ENCODE measurements around the gene DEAF1. TPM values are rescaled to one million over a fixed set of nuclear protein-coding genes. Genes with fewer than 3 reads are reported as not detected.

The DEAF1 gene
- total RNA-seq, 1 experiment from 2014 or later = 50.6 TPM

DNA sequence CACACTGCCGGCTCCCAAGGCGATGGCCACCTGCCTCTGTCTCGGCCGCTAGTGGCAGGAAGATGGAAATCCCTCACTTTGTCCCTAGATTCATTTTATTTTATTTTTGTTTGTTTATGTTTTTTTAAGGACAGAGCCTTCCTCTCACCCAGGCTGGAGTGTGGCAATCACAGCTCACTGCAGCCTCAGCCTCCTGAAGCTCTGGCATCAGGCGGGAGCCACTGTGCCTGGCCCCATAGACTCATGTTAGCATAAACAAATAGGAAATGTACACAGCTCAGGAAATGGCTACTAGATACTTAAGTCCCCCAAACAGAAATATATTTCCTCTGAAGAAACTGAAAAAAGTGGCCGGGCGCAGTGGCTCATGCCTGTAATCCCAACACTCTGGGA, 4.1 kb upstream of the DEAF1 start:
- intact Hi-C loops (cut with micrococcal nuclease; ENCODE audit: unreplicated experiment) = loop anchor here (10.0 kb wide), 1 partner anchor 134 kb away; the partner anchor contains the start of genes LMNTD2 and RASSF7
- no peak overlapping the region for H3K4me3 ChIP-seq (ENCODE audit: low read depth, low read length)
- H3K27me3 Mint-ChIP-seq (ENCODE audit: insufficient read depth, unreplicated experiment) = no peaks in the 10 kb centered on the region
- H3K27ac Mint-ChIP-seq (ENCODE audit: unreplicated experiment) = no peak overlapping the region
- ChIA-PET CTCF (no interaction called here), POLR2A (no interaction called here)
- H3K9me3 ChIP-seq = no peaks in the 10 kb centered on the region
- TF ChIP-seq, protein P1, sequence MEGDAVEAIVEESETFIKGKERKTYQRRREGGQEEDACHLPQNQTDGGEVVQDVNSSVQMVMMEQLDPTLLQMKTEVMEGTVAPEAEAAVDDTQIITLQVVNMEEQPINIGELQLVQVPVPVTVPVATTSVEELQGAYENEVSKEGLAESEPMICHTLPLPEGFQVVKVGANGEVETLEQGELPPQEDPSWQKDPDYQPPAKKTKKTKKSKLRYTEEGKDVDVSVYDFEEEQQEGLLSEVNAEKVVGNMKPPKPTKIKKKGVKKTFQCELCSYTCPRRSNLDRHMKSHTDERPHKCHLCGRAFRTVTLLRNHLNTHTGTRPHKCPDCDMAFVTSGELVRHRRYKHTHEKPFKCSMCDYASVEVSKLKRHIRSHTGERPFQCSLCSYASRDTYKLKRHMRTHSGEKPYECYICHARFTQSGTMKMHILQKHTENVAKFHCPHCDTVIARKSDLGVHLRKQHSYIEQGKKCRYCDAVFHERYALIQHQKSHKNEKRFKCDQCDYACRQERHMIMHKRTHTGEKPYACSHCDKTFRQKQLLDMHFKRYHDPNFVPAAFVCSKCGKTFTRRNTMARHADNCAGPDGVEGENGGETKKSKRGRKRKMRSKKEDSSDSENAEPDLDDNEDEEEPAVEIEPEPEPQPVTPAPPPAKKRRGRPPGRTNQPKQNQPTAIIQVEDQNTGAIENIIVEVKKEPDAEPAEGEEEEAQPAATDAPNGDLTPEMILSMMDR (IDR thresholded peaks at IDR 0.05; ENCODE audit: insufficient read depth in 1 of 2, low read depth in 1 of 2, low read length in 1 of 2, severe bottlenecking in 1 of 2, unreplicated experiment in 1 of 2) = no peak
- H3K9me3 Mint-ChIP-seq (ENCODE audit: unreplicated experiment) = no peaks in the 10 kb centered on the region
- H3K4me1 ChIP-seq = no peaks in the 10 kb centered on the region
- no peaks in the 10 kb centered on the region for H3K27me3 ChIP-seq (replicated peaks; ENCODE audit: control insufficient read depth, insufficient read depth, low read length)
- H3K36me3 ChIP-seq (ENCODE audit: control insufficient read depth, insufficient read depth, low read length) = peaks cover 7% of the 10 kb centered on the region
- DNase-seq = no peak
- H3K4me1 Mint-ChIP-seq (ENCODE audit: low read depth, unreplicated experiment) = no peaks in the 10 kb centered on the region
- no peak overlapping the region for H3K4me3 Mint-ChIP-seq (ENCODE audit: unreplicated experiment)
- BruUV-seq (replicated peaks) = no TSS peak
- peaks cover 91% of the 10 kb centered on the region for H3K36me3 Mint-ChIP-seq (ENCODE audit: insufficient read depth, unreplicated experiment)

DNA sequence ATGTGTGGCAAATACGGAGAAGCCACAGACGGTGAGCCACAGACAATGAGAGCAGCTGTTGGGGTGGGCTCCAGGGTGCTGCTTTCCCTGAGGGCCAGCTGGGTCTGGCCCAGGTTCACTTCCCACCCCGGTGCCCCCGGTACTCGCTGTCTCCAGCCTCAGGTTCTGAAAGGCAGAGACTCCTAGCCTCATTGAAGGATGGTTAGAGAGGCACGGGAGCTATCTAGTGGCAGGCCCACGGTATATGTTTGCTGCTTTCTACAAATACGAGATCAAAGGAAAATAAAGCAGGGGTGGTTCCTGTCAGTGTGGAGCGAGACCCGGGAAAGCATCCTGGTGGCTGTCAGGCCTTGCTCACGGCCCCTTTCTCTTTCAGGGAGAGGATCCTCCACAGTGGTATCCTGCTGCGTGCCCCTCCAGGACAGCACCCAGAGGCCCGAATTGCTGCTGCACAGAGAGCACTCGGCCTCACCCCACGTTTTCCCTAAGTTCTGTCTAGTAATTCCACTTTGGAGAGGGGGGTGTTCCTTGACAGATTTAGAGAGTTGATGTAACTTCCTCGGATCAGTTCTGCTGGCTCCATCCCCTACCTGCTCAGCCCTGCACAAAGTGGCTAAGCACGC, 3.6 kb upstream of the DEAF1 start:
- intact Hi-C loops (cut with micrococcal nuclease; ENCODE audit: unreplicated experiment) = loop anchor here (10.0 kb wide), 1 partner anchor 134 kb away; the partner anchor contains the start of genes LMNTD2 and RASSF7
- peak overlapping the region; percentile 15 for H3K4me3 Mint-ChIP-seq (ENCODE audit: unreplicated experiment)
- H3K36me3 Mint-ChIP-seq (ENCODE audit: insufficient read depth, unreplicated experiment) = peaks cover 93% of the 10 kb centered on the region
- H3K4me1 Mint-ChIP-seq (ENCODE audit: low read depth, unreplicated experiment) = peaks cover 4% of the 10 kb centered on the region
- no peaks in the 10 kb centered on the region for H3K27me3 Mint-ChIP-seq (ENCODE audit: insufficient read depth, unreplicated experiment)
- H3K36me3 ChIP-seq (ENCODE audit: control insufficient read depth, insufficient read depth, low read length) = peaks cover 7% of the 10 kb centered on the region
- no peak for DNase-seq
- TF ChIP-seq, protein P1 (IDR thresholded peaks at IDR 0.05; ENCODE audit: insufficient read depth in 1 of 2, low read depth in 1 of 2, low read length in 1 of 2, severe bottlenecking in 1 of 2, unreplicated experiment in 1 of 2) = no peak
- ChIA-PET CTCF (no interaction called here), POLR2A (interaction anchor here (1.4 kb wide), 1 partner anchor 14 kb away, joined by 3 read pairs; no protein-coding TSS in a partner anchor)
- H3K4me1 ChIP-seq = peaks cover 5% of the 10 kb centered on the region
- no peaks in the 10 kb centered on the region for H3K27me3 ChIP-seq (replicated peaks; ENCODE audit: control insufficient read depth, insufficient read depth, low read length)
- H3K9me3 ChIP-seq = no peaks in the 10 kb centered on the region
- BruUV-seq (replicated peaks) = no TSS peak
- H3K4me3 ChIP-seq (ENCODE audit: low read depth, low read length) = no peak overlapping the region
- no peak overlapping the region for H3K27ac Mint-ChIP-seq (ENCODE audit: unreplicated experiment)
- no peaks in the 10 kb centered on the region for H3K9me3 Mint-ChIP-seq (ENCODE audit: unreplicated experiment)

DNA sequence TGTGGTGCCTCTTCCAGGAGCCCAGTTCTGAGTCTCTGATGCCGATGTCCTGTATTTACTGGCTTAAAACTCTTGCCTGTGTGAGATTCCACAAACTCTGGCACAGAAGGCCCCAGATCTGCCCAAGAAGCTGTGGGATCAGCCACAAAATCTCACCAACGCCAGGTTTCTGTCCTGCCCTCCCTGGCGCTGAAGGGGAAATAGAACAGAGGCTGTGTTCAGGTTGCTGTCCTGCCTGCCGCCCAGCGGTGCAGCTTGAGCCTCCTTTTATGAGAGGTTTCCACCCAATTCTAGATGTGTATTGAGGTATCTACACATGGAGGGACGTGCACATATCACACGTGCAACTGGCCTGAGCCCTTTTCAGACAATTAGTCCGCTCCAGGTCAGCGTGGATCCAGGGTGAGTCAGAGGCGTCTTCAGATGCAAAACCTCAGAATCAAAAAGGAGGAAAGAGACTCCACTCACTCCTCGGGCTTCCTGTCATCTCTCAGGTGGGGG, 2.8 kb upstream of the DEAF1 start:
- Mint-ChIP-seq H3K4me1 (ENCODE audit: low read depth, unreplicated experiment) (peaks cover 11% of the 10 kb centered on the region), H3K4me3 (ENCODE audit: unreplicated experiment) (peak overlapping the region; percentile 15), H3K27me3 (ENCODE audit: insufficient read depth, unreplicated experiment) (no peaks in the 10 kb centered on the region), H3K9me3 (ENCODE audit: unreplicated experiment) (no peaks in the 10 kb centered on the region), H3K27ac (ENCODE audit: unreplicated experiment) (no peak overlapping the region), H3K36me3 (ENCODE audit: insufficient read depth, unreplicated experiment) (peaks cover 88% of the 10 kb centered on the region)
- DNase-seq = no peak
- Histone ChIP-seq H3K9me3 (no peaks in the 10 kb centered on the region), H3K4me1 (peaks cover 10% of the 10 kb centered on the region), H3K36me3 (ENCODE audit: control insufficient read depth, insufficient read depth, low read length) (peaks cover 7% of the 10 kb centered on the region), H3K27me3 (replicated peaks; ENCODE audit: control insufficient read depth, insufficient read depth, low read length) (no peaks in the 10 kb centered on the region), H3K4me3 (ENCODE audit: low read depth, low read length) (no peak overlapping the region)
- ChIA-PET CTCF (interaction anchor here (1.4 kb wide), 1 partner anchor 25 kb away, joined by 3 read pairs; no protein-coding TSS in a partner anchor), POLR2A (interaction anchor here (1.1 to 1.4 kb wide), 2 partner anchors 15 to 32 kb away, joined by 3 to 7 read pairs; no protein-coding TSS in a partner anchor)
- TF ChIP-seq, protein P1 (IDR thresholded peaks at IDR 0.05; ENCODE audit: insufficient read depth in 1 of 2, low read depth in 1 of 2, low read length in 1 of 2, severe bottlenecking in 1 of 2, unreplicated experiment in 1 of 2) = no peak
- intact Hi-C loops (cut with micrococcal nuclease; ENCODE audit: unreplicated experiment) = loop anchor here (10.0 kb wide), 1 partner anchor 133 kb away; the partner anchor contains the start of genes LMNTD2 and RASSF7
- no TSS peak for BruUV-seq (replicated peaks)

All from Caco-2 (cell line).